HepG2 (cell line): Measurements from ENCODE around the gene EGFR.

ENCODE experiments used
- POLR2A ChIP-seq, 2 experiments: IDR thresholded peaks; 2 replicates each; pipeline ENCODE4 v1.6.1; 2011; ENCODE audit warnings: low read depth in 2 of 2, low read length in 2 of 2, mild to moderate bottlenecking in 1 of 2, moderate library complexity in 1 of 2; ENCODE audit not compliant: insufficient read depth in 1 of 2
- POLR2AphosphoS5 ChIP-seq: IDR thresholded peaks from 2 replicates; pipeline ENCODE4 v1.6.1; 2012; ENCODE audit warnings: low read depth, low read length
- TAF1 ChIP-seq: sonication (generic); formaldehyde crosslinking; IDR thresholded peaks from 2 replicates; pipeline ENCODE4 v1.4.0; 2020; ENCODE audit warnings: missing genetic modification reagents
- ZSCAN9 ChIP-seq: IDR thresholded peaks from 2 replicates; pipeline ENCODE4 v1.6.1; 2016; ENCODE audit warnings: borderline replicate concordance
- TF ChIP-seq, protein P1 (sequence below): sonication (generic); formaldehyde crosslinking; IDR thresholded peaks from 2 replicates; pipeline ENCODE4 v1.4.0; 2020; ENCODE audit warnings: missing genetic modification reagents
- TF ChIP-seq, protein P2 (sequence below): sonication (generic); formaldehyde crosslinking; IDR thresholded peaks from 2 replicates; pipeline ENCODE4 v1.4.0; 2020; ENCODE audit warnings: missing genetic modification reagents, borderline replicate concordance
- TF ChIP-seq, protein P3 (sequence below): sonication (generic); formaldehyde crosslinking; IDR thresholded peaks from 2 replicates; pipeline ENCODE4 v1.4.0; 2020; ENCODE audit warnings: mild to moderate bottlenecking, missing genetic modification reagents

DNA sequence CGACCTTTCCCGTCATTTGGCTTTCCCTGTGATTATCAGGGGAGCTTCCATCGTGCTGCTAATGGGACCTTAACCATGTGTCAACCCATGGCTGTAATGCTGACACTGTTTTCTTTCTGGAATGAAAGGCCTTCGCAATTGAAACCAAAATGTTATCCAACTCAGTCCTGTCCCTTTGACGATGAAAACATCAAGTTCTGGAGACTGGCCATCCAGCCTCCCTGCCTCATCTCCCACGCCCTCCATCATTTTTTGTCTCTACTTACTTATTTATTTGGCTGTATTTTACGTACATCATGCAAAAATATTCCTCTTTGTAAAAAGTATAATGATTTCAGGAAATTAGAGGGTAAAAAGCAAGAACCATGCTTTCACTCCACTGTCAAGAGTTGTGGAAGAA, 69.8 kb downstream of the EGFR start:
- TF ChIP-seq ZSCAN9 (CRISPR knock-in tag) (no peak), POLR2A (IDR thresholded peaks at IDR 0.05; ENCODE audit: insufficient read depth in 1 of 2, low read depth in 2 of 2, low read length in 2 of 2) (no peak), TAF1 (no peak), POLR2AphosphoS5 (no peak)
- TF ChIP-seq, protein P1, sequence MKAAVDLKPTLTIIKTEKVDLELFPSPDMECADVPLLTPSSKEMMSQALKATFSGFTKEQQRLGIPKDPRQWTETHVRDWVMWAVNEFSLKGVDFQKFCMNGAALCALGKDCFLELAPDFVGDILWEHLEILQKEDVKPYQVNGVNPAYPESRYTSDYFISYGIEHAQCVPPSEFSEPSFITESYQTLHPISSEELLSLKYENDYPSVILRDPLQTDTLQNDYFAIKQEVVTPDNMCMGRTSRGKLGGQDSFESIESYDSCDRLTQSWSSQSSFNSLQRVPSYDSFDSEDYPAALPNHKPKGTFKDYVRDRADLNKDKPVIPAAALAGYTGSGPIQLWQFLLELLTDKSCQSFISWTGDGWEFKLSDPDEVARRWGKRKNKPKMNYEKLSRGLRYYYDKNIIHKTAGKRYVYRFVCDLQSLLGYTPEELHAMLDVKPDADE (CRISPR knock-in tag) = no peak
- TF ChIP-seq, protein P2, sequence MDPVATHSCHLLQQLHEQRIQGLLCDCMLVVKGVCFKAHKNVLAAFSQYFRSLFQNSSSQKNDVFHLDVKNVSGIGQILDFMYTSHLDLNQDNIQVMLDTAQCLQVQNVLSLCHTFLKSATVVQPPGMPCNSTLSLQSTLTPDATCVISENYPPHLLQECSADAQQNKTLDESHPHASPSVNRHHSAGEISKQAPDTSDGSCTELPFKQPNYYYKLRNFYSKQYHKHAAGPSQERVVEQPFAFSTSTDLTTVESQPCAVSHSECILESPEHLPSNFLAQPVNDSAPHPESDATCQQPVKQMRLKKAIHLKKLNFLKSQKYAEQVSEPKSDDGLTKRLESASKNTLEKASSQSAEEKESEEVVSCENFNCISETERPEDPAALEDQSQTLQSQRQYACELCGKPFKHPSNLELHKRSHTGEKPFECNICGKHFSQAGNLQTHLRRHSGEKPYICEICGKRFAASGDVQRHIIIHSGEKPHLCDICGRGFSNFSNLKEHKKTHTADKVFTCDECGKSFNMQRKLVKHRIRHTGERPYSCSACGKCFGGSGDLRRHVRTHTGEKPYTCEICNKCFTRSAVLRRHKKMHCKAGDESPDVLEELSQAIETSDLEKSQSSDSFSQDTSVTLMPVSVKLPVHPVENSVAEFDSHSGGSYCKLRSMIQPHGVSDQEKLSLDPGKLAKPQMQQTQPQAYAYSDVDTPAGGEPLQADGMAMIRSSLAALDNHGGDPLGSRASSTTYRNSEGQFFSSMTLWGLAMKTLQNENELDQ (CRISPR knock-in tag) = no peak
- TF ChIP-seq, protein P3, sequence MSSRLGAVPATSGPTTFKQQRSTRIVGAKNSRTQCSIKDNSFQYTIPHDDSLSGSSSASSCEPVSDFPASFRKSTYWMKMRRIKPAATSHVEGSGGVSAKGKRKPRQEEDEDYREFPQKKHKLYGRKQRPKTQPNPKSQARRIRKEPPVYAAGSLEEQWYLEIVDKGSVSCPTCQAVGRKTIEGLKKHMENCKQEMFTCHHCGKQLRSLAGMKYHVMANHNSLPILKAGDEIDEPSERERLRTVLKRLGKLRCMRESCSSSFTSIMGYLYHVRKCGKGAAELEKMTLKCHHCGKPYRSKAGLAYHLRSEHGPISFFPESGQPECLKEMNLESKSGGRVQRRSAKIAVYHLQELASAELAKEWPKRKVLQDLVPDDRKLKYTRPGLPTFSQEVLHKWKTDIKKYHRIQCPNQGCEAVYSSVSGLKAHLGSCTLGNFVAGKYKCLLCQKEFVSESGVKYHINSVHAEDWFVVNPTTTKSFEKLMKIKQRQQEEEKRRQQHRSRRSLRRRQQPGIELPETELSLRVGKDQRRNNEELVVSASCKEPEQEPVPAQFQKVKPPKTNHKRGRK (CRISPR knock-in tag) = no peak
